HG03575 (cell line): ENCODE data around the gene PNPLA8.
"Not testable (repeated sequence)": the region's sequence is repeated elsewhere in the genome, so short reads cannot be mapped to it uniquely, and the experiment has no call there.

ENCODE experiments used
- ATAC-seq: cut with Tn5 transposase; IDR thresholded peaks from one replicate; pipeline ENCODE4 v1.9.1; 2021; ENCODE audit not compliant: unreplicated experiment, insufficient number of reproducible peaks, low FRiP score; ENCODE audit errors: extremely low read depth

PNPLA8 gene

GRCh38 chr7:108525985-108526767 lies at the start of gene PNPLA8:
Gene PNPLA8 (minus strand): TSS chr7:108526135. CDS start chr7:108515491, 10,644 bp downstream.
- peak; percentile 90 for ATAC-seq

- ATAC-seq = no peak
Observed at GRCh38 chr7:108575156-108575555, 49.2 kb upstream of the PNPLA8 start.

- no peak for ATAC-seq
Observed at GRCh38 chr7:108572480-108572879, 46.5 kb upstream of the PNPLA8 start.

GRCh38 chr7:108570146-108570755 lies 44.3 kb upstream of the PNPLA8 start:
- no peak for ATAC-seq

- ATAC-seq = peak; percentile 95
Observed at GRCh38 chr7:108569381-108570145, 43.6 kb upstream of the PNPLA8 start, which contains the start of the genes DNAJB9 and THAP5. Gene DNAJB9 (plus strand): TSS chr7:108569874. CDS start chr7:108571727, 1,853 bp downstream. Gene THAP5 (minus strand): TSS chr7:108569706. CDS start chr7:108569569, 137 bp downstream.

GRCh38 chr7:108568801-108569380 lies 43.0 kb upstream of the PNPLA8 start:
- ATAC-seq = no peak

- ATAC-seq = no peak
Observed at GRCh38 chr7:108565987-108566386, 40.1 kb upstream of the PNPLA8 start.

- ATAC-seq = no peak
Observed at GRCh38 chr7:108561047-108561619, 35.2 kb upstream of the PNPLA8 start.

GRCh38 chr7:108559253-108559652 lies 33.3 kb upstream of the PNPLA8 start:
- no peak for ATAC-seq

- no peak for ATAC-seq
Observed at GRCh38 chr7:108557617-108558016, 31.7 kb upstream of the PNPLA8 start.

- no peak for ATAC-seq
Observed at GRCh38 chr7:108557191-108557590, 31.3 kb upstream of the PNPLA8 start.

- ATAC-seq = not testable (repeated sequence)
Observed at GRCh38 chr7:108556665-108557064, 30.7 kb upstream of the PNPLA8 start.

GRCh38 chr7:108548141-108548896 lies 22.4 kb upstream of the PNPLA8 start:
- ATAC-seq = not testable (repeated sequence)

GRCh38 chr7:108541478-108541877 lies 15.5 kb upstream of the PNPLA8 start:
- no peak for ATAC-seq

- ATAC-seq = not testable (repeated sequence)
Observed at GRCh38 chr7:108538685-108539084, 12.8 kb upstream of the PNPLA8 start.

- not testable (repeated sequence) for ATAC-seq
Observed at GRCh38 chr7:108538236-108538635, 12.3 kb upstream of the PNPLA8 start.

- no peak for ATAC-seq
Observed at GRCh38 chr7:108537229-108537628, 11.3 kb upstream of the PNPLA8 start.

GRCh38 chr7:108535744-108536143 lies 9.8 kb upstream of the PNPLA8 start:
- ATAC-seq = no peak
